NK-92 (cell line): Measurements from ENCODE around the gene TRUB1.
"Not testable (repeated sequence)": the region's sequence is repeated elsewhere in the genome, so short reads cannot be mapped to it uniquely, and the experiment has no call there.

Experiments
- DNase-seq: peaks from one replicate; lab custom pipeline; 2025; ENCODE audit not compliant: unreplicated experiment; lab: John Stamatoyannopoulos, UW

TRUB1 gene

DNA sequence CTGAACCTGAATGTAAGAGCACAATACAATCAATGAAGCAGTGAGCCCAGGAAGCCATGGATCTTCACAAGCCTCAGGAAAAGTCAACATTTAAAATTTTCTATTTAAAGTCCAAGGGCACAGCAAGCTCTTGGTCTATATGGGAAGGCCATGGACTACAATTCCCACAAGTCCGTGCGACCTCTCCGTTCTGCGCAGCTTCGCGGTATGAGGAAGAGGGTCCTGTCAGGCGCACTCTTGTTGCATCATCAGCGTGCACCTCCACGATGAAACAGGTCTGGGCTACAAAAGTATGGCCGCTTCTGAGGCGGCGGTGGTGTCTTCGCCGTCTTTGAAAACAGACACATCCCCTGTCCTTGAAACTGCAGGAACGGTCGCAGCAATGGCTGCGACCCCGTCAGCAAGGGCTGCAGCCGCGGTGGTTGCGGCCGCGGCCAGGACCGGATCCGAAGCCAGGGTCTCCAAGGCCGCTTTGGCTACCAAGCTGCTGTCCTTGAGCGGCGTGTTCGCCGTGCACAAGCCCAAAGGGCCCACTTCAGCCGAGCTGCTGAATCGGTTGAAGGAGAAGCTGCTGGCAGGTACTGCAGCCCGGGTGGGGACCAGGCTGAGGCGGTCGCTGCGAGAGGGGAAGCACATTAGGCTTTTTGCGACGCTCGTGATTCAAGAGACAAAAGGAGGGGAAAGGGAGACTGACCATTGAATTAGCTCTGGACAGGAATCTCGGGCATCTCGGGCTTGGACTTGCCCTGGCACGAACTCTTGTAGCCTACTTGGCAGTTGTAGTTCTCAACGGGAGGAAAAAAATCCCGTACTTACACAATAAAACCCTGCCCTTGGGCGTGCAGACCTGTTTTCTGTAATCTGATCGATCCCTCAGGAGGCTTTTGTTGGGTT is at the start of gene TRUB1:
TSS of gene TRUB1 (plus strand) at position 234 of the 894 bp plus-strand sequence. CDS start at position 293, 59 bp downstream.
- peak; percentile 53 for DNase-seq

DNA sequence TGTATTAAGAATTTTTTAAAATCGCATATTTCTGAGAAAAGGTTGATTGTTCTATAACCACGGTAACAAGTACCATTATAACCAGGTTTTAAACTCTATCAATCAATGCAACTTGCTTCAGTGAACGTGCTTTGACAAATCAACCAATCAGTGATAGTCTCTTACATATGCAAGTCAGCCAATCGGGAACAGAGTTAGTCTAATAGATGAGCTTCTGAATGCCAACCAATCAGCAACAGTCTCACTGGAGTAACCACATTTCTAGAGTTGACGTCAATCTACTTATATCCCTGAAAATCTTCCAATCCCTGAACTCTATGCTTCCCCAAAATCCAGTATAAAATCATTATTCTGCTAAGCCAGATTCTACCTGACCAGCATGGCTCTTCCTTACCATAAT is 44.7 kb upstream of the TRUB1 start:
- DNase-seq, result no peak

DNA sequence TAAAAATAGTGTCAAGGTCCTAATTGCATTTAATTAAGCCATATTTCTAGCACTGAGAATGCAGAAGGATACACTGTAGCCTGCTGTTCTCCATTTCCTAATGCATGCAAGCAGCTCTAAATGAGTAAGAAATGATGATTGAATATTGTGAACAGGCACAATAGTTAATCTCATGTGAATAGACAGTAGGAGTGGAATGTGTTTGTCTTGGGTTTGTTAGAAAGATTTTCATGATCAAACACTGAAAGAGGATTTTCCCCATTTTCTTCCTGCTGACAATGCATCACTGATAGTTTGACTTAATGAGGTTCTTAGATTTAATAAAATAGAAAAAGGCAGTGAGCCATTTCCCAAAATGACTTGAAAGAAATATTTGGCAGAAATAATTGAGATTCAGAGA is 43.1 kb upstream of the TRUB1 start:
- DNase-seq, result no peak

- DNase-seq, result not testable (repeated sequence)
Measured at GRCh38 chr10:114897011-114897410, 41.0 kb upstream of the TRUB1 start.

DNA sequence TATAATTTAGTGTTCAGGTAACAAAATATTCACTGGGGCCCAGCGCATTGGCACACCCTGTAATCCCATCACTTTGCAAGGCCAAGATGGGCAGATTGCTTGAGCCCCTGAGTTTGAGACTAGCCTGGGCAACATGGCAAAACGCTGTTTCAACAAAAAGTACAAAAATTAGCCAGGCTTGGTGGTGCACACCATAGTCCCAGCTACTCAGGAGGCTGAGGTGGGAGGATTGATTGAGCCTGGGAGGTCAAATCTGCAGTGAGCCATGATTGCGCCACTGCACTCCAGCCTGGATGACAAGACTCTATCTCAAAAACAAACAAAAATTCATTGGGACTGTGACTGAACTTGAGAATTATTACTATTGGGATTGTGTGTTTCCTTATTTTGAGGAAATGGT is 40.4 kb upstream of the TRUB1 start:
- DNase-seq, result no peak

DNA sequence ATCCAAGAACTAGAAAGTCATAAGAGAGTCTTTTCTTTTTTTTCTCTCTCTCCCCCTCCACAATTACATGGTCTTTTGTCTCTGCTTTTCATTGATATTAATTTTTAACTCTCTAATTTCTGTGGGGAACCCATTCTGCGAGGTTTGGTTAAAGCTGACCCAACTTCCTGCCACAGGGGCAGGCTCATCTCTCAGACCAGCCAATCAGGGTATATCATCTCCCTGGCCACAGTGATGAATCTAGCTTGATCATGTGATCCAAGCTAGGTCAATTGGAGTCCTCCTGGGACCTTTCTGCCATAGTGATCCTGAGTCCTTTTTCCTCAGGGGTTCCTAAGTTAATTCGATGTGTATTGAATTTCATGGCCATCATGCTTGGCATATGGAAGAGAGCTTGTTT is 38.0 kb upstream of the TRUB1 start:
- no peak for DNase-seq

GRCh38 chr10:114900658-114901057 is 37.3 kb upstream of the TRUB1 start:
- no peak for DNase-seq

DNA sequence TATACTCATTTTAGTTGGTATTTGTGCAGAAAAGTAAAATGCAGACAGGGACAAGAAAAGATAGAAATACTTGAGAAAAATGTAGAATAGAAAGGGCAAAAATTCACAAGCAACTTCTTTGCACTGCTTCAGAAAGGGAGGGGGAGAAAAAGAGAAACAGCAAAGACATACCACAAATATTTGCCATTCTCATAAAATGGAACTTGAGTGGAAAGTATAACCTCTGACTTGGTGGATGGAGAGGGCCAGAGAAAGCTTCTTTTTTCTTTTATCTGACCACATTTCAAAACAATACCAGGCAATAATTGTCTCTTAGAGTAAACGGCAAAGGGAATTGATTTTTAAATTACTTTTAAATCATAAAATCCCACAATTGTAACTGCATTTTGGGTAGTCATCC is 35.8 kb upstream of the TRUB1 start:
- no peak for DNase-seq

DNA sequence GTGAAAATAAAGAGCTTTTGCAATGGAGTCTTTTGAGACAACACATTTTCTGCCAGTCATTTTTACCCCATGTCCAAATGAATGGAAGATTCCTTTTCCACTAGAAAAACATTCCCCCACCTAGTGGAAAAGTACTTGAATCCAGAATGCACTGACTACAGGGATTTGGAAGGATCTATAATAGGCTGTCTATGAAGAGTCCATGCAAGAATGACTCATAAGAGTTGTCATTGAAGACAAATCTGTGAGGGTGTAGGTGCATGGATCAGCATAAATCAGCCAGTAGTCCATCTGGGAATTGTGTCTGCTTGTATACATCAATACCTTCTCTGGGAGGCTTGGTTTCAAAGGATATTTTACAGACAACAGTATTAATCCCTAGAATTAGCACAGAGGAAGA is 32.5 kb upstream of the TRUB1 start:
- no peak for DNase-seq

DNA sequence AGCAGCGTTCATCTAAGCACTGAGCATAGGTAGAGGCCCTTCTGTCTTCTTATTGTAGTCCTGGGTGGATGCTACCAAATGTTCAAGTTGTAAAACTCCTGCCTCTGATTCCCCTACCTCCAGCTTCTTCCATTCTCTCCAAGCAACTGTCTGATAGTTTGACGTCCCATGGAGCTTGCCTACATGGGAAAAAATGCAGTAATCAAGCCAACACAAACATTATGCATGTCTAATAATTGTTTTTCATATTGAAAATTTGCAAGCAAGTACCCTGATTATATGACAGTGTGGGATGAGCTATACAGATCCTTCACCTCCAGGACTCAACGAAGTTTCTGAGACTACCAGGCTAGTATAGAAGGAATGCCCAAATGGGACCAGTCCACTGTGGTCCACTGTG is 31.0 kb upstream of the TRUB1 start:
- DNase-seq, result no peak

GRCh38 chr10:114908896-114909295 is 29.1 kb upstream of the TRUB1 start:
- no peak for DNase-seq

GRCh38 chr10:114911052-114911711 is 26.8 kb upstream of the TRUB1 start:
- DNase-seq, result no peak

DNA sequence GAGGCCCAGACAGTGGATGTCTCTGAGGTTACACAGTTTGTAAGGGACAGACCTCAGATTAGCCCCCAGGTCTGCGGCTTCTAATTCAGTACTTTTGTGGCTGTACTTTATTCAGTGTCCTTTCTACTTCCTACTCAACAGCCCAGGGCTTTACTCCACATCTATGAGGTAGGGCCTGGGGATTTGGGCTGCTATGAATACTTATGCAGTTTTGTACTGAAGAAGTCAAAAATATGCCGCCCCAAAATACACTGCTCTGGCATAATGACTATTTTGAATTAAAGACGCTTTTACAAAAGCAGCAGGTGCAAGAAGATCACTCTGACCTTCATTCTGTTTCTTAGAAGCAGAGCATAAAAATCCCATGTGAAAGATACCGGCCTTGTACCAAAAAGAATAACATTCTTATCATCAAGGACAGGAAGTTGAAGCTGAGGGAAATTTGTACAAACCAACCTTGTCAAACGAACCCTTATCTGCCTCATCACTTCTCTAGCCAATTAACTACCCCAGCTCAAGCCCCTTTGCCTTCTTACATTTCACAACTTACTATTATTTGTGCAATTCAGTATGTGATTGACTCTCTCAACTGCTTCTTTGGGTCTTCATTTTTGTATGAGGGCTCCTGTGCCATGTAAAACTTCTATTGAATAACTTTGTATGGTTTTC is 26.1 kb upstream of the TRUB1 start:
- DNase-seq, result no peak

- no peak for DNase-seq
Measured at GRCh38 chr10:114912470-114912859, 25.5 kb upstream of the TRUB1 start.

DNA sequence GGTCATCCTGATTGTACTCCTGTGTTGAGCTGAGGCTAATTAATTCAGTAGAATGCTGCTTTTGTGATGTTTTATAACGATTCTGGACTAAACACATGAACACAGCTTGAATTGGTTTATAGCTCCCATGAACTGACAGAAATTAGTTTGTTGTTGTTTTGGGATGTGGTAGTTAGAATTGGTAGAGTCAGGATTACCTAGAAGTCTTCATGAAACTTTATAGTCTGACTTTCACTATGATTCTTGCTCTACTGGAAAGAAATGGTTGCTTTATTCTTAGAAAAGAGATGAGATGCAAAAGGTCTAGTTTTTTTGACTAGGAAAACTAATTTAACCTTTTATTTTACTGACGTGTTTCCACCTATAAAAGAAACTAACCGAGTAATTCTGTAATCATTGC is 23.4 kb upstream of the TRUB1 start:
- DNase-seq, result no peak

DNA sequence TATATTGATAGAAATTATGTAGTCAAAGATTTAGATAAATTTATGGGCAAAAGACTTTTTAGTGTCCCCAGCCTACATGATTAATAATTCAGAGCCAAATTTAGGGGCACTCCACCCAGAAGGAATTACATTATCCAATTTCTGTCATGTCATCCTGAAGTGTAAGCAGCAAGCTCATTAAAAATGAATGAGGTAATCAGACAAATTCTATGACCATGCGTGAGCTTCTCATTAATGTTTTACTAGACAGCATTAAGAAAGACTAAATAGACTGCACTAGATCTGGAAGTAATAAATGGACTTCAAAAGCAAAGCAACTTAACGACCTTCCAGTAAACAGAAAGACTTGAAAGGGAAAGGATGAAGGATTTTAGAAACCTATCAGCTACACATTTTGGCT is 22.7 kb upstream of the TRUB1 start:
- no peak for DNase-seq

DNA sequence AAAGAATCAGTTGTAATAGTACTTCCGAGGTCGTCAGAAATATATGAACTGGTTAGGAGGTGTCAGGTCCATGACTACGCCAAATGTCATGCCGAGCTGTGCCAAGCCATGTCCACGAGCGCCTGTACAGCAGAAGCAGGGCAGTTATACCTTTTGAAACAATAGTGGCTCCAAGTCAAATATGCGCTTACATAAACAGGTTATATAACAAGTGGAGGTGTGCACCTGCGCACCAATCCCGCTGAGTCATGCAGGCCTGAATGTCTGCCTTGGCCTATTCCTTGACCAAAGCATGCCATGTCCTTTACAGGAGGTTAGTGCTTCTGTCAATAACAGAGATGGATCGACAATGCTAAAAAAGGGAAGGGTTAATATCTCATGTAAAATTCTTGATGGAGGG is 21.3 kb upstream of the TRUB1 start:
- DNase-seq, result no peak

GRCh38 chr10:114917459-114917858 is 20.5 kb upstream of the TRUB1 start:
- DNase-seq, result no peak

GRCh38 chr10:114917927-114918672 is 19.9 kb upstream of the TRUB1 start:
- DNase-seq, result no peak

GRCh38 chr10:114920459-114920858 is 17.5 kb upstream of the TRUB1 start:
- DNase-seq, result no peak

GRCh38 chr10:114922003-114922402 is 16.0 kb upstream of the TRUB1 start:
- DNase-seq, result no peak
